HCT116 (cell line): ENCODE data around the gene UBE3B. TPM values are rescaled to one million over a fixed set of nuclear protein-coding genes. Genes with fewer than 3 reads are reported as not detected.

Experiments
- ATAC-seq: fragments of 200-7000 bp; cut with Tn5 transposase; 2 replicates; pipeline ENCODE4 v1.9.1; 2020; ENCODE audit warnings: mild to moderate bottlenecking, moderate library complexity
- Bru-seq: library from RNA; stranded (reverse); fragments of 400-500 nt; gene quantifications from one replicate; lab custom pipeline; 2021; lab: Mats Ljungman, UMichigan
- BruChase-seq, 2 experiments: library from RNA; stranded (reverse); fragments of 400-500 nt; gene quantifications; one replicate each; lab custom pipeline; 2021; lab: Mats Ljungman, UMichigan
- BruUV-seq: library from RNA; stranded (reverse); fragments of 400-500 nt; replicated peaks from 2 replicates; lab custom pipeline; 2021; lab: Mats Ljungman, UMichigan
- CTCF ChIA-PET: fragments of 300-600 bp; sonication (Branson Sonifier 250); formaldehyde crosslinking; loops from one replicate; lab custom pipeline; 2021; ENCODE audit warnings: antibody characterized with exemption; lab: Charles Lee
- POLR2A ChIA-PET: fragments of 300-600, 350-600 bp; sonication (Branson Sonifier 250); formaldehyde crosslinking; loops from one replicate; lab custom pipeline; 2021; ENCODE audit warnings: antibody characterized with exemption; lab: Charles Lee
- RAD21 ChIA-PET, 2 experiments: fragments of 300-600 bp; sonication (Branson Sonifier 250); formaldehyde crosslinking; loops; one replicate each; lab custom pipeline; 2023; ENCODE audit warnings: low total read pairs in 2 of 2; ENCODE audit not compliant: uncharacterized antibody in 2 of 2, unreplicated experiment in 2 of 2, low non-redundant PET in 1 of 2; lab: Charles Lee
- DNase-seq: peaks from one replicate; pipeline ENCODE4 v3.0.0-alpha.2; 2010; ENCODE audit warnings: low read depth, low spot score
- H2AFZ ChIP-seq: fragments of 200-600 bp; shearing (Covaris generic), sonication (generic); 2 replicates; pipeline ENCODE4 v1.6.1; 2017; ENCODE audit warnings: low read depth, mixed run types, mixed read lengths, antibody characterized with exemption, low read length; ENCODE audit not compliant: poor library complexity, severe bottlenecking
- H3K27ac ChIP-seq: 2 replicates; pipeline ENCODE4 v1.5.1; 2012; ENCODE audit warnings: low read depth, low read length
- H3K27me3 ChIP-seq: fragments of 200-600 bp; sonication (generic); 2 replicates; pipeline ENCODE4 v1.6.1; 2016; ENCODE audit warnings: mixed run types, low read length, mixed read lengths; ENCODE audit not compliant: insufficient read depth
- H3K36me3 ChIP-seq, 2 experiments: fragments of 200-500 bp in 1 of 2; fragments of 200-600 bp in 1 of 2; sonication (Bioruptor generic) in 1 of 2; sonication (generic) in 1 of 2; 2 replicates each; pipeline versions ENCODE4 v1.5.1 to v1.6.1; 2014 to 2016; ENCODE audit warnings: low read length in 2 of 2, inconsistent platforms in 1 of 2, mixed read lengths in 1 of 2, mixed run types in 1 of 2; ENCODE audit not compliant: insufficient read depth in 2 of 2, control insufficient read depth in 1 of 2
- H3K4me1 ChIP-seq, 2 experiments: fragments of 200-600 bp in 1 of 2; sonication (generic) in 1 of 2; 2 replicates each; pipeline versions ENCODE4 v1.5.1 to v1.6.1; 2012 to 2017; ENCODE audit warnings: low read length in 2 of 2, inconsistent platforms in 1 of 2, mild to moderate bottlenecking in 1 of 2, mixed read lengths in 1 of 2, mixed run types in 1 of 2, moderate library complexity in 1 of 2; ENCODE audit not compliant: insufficient read depth in 2 of 2, control insufficient read depth in 1 of 2
- H3K4me2 ChIP-seq: fragments of 200-600 bp; sonication (generic); 2 replicates; pipeline ENCODE4 v1.6.1; 2017; ENCODE audit warnings: mixed run types, low read length, mixed read lengths
- H3K4me3 ChIP-seq, 2 experiments: fragments of 200-600 bp in 1 of 2; sonication (generic) in 1 of 2; replicated peaks in 1 of 2; 2 replicates each; pipeline ENCODE4 v1.5.1; 2011 to 2016; ENCODE audit warnings: low read length in 2 of 2, control low read depth in 1 of 2, low read depth in 1 of 2, mild to moderate bottlenecking in 1 of 2, mixed read lengths in 1 of 2, mixed run types in 1 of 2
- H3K79me2 ChIP-seq: fragments of 200-600 bp; sonication (generic); 2 replicates; pipeline ENCODE4 v1.6.1; 2017; ENCODE audit warnings: mild to moderate bottlenecking, mixed run types, low read length, moderate library complexity, mixed read lengths; ENCODE audit not compliant: insufficient read depth
- H3K9ac ChIP-seq: fragments of 200-600 bp; sonication (generic); 2 replicates; pipeline ENCODE4 v1.6.1; 2016; ENCODE audit warnings: low read length, mixed read lengths
- H3K9me2 ChIP-seq: fragments of 200-600 bp; sonication (generic), shearing (Covaris generic); 2 replicates; pipeline ENCODE4 v1.6.1; 2017; ENCODE audit warnings: mixed run types, mild to moderate bottlenecking, moderate library complexity; ENCODE audit not compliant: insufficient read depth
- H3K9me3 ChIP-seq, 2 experiments: fragments of 200-500 bp in 1 of 2; fragments of 200-600 bp in 1 of 2; sonication (Bioruptor generic) in 1 of 2; sonication (generic) in 1 of 2; 2 replicates each; pipeline ENCODE4 v1.6.1; 2014 to 2017; ENCODE audit warnings: low read length in 2 of 2, mixed read lengths in 2 of 2, inconsistent platforms in 1 of 2, low read depth in 1 of 2, mild to moderate bottlenecking in 1 of 2, mixed run types in 1 of 2, moderate library complexity in 1 of 2; ENCODE audit not compliant: control insufficient read depth in 1 of 2, insufficient read depth in 1 of 2
- H4K20me1 ChIP-seq: fragments of 200-600 bp; sonication (generic), shearing (Covaris generic); 2 replicates; pipeline ENCODE4 v1.6.1; 2017; ENCODE audit warnings: mixed run types, mild to moderate bottlenecking, moderate library complexity; ENCODE audit not compliant: insufficient read depth
- CBX3 ChIP-seq: IDR thresholded peaks from 2 replicates; pipeline ENCODE4 v1.6.1; 2012; ENCODE audit warnings: low read depth
- CEBPB ChIP-seq: IDR thresholded peaks from 2 replicates; pipeline ENCODE4 v1.6.1; 2012; ENCODE audit warnings: low read depth
- CTCF ChIP-seq, 3 experiments: fragments of 200-600 bp in 1 of 3; sonication (generic) in 1 of 3; IDR thresholded peaks in 2 of 3; conservative IDR thresholded peaks in 1 of 3; 2 replicates each; pipeline ENCODE4 v1.5.1; 2012 to 2017; ENCODE audit warnings: low read depth in 2 of 3, low read length in 2 of 3, antibody characterized with exemption in 1 of 3, borderline replicate concordance in 1 of 3, control low read depth in 1 of 3, mild to moderate bottlenecking in 1 of 3, mixed read lengths in 1 of 3, mixed run types in 1 of 3, moderate library complexity in 1 of 3; ENCODE audit not compliant: insufficient read depth in 1 of 3
- EGR1 ChIP-seq: IDR thresholded peaks from 2 replicates; pipeline ENCODE4 v1.6.1; 2012; ENCODE audit warnings: low read depth
- ELF1 ChIP-seq: IDR thresholded peaks from 2 replicates; pipeline ENCODE4 v1.6.1; 2012; ENCODE audit warnings: low read depth, borderline replicate concordance
- EZH2 ChIP-seq: fragments of 200-600 bp; sonication (generic); IDR thresholded peaks from 2 replicates; pipeline ENCODE4 v1.6.1; 2017; ENCODE audit warnings: antibody characterized with exemption, mixed run types
- EZH2phosphoT487 ChIP-seq: fragments of 200-600 bp; IDR thresholded peaks from 2 replicates; pipeline ENCODE4 v1.6.1; 2018; ENCODE audit warnings: antibody characterized with exemption, borderline replicate concordance
- JUND ChIP-seq: IDR thresholded peaks from 2 replicates; pipeline ENCODE4 v1.6.1; 2012
- MAX ChIP-seq: IDR thresholded peaks from 2 replicates; pipeline ENCODE4 v1.6.1; 2012
- POLR2A ChIP-seq: IDR thresholded peaks from 2 replicates; pipeline ENCODE4 v1.7.0; 2011; ENCODE audit warnings: borderline replicate concordance; ENCODE audit not compliant: insufficient read depth, insufficient read length; ENCODE audit errors: extremely low read depth
- POLR2AphosphoS5 ChIP-seq: IDR thresholded peaks from 2 replicates; pipeline ENCODE4 v1.6.1; 2011; ENCODE audit warnings: mild to moderate bottlenecking, low read depth, low read length, moderate library complexity
- REST ChIP-seq: IDR thresholded peaks from 2 replicates; pipeline ENCODE4 v1.6.1; 2012; ENCODE audit warnings: low read depth
- SIN3A ChIP-seq: IDR thresholded peaks from 2 replicates; pipeline ENCODE4 v1.6.1; 2012; ENCODE audit warnings: low read depth
- SP1 ChIP-seq: IDR thresholded peaks from 2 replicates; pipeline ENCODE4 v1.6.1; 2012; ENCODE audit warnings: low read depth
- SRF ChIP-seq: IDR thresholded peaks from 2 replicates; pipeline ENCODE4 v1.6.1; 2012; ENCODE audit warnings: low read depth
- TCF7L2 ChIP-seq: IDR thresholded peaks from 2 replicates; pipeline ENCODE4 v1.7.0; 2011; ENCODE audit warnings: borderline replicate concordance, inconsistent platforms; ENCODE audit not compliant: insufficient read depth, insufficient read length; ENCODE audit errors: extremely low read depth
- YY1 ChIP-seq: IDR thresholded peaks from 2 replicates; pipeline ENCODE4 v1.6.1; 2011; ENCODE audit warnings: low read length, low read depth, moderate library complexity, mild to moderate bottlenecking; ENCODE audit not compliant: insufficient replicate concordance; ENCODE audit errors: extremely low read depth
- ZFX ChIP-seq: fragments of 450-650 bp; IDR thresholded peaks from 2 replicates; pipeline ENCODE4 v1.6.1; 2017
- intact Hi-C: fragments of 100-400 bp; cut with micrococcal nuclease; formaldehyde crosslinking; loops from 2 replicates; pipeline ENCODE4 v1.10.0; 2022
- long read RNA-seq: library from polyadenylated mRNA; unstranded; transcript quantifications from one replicate; pipeline ENCODE4 v2.0.0, GENCODE V29; 2021; ENCODE audit not compliant: unreplicated experiment
- polyA plus RNA-seq: library from polyadenylated mRNA; unstranded; fragments of >200 nt; gene quantifications from 2 replicates; pipeline ENCODE4 v1.2.1, GENCODE V29; 2012; ENCODE audit warnings: missing spikeins
- total RNA-seq: library from RNA; stranded (reverse); gene quantifications from one replicate; pipeline ENCODE4 v1.2.1, GENCODE V29; 2021; ENCODE audit not compliant: unreplicated experiment

UBE3B gene
- total RNA-seq (28.9 TPM), Bru-seq, nascent RNA (percentile 63 among the genes with signal in this experiment), BruChase-seq, experiment 1, labeled RNA remaining after a 6-hour chase (percentile 76 among the genes with signal in this experiment), BruChase-seq, experiment 2, labeled RNA remaining after a 2-hour chase (percentile 69 among the genes with signal in this experiment)
- 12.6 and 15.7 TPM in 2 replicates for polyA plus RNA-seq
- long read RNA-seq, full-length matches to known transcripts = 12 of 41 reads
- long read RNA-seq, partial matches to known transcripts = 8 of 41 reads
- long read RNA-seq, other reads (novel, unspliced or antisense) = 21 of 41 reads

- Histone ChIP-seq H3K27me3 (no peaks in the 10 kb centered on the region), H3K9me2 (no peaks in the 10 kb centered on the region), H3K79me2 (peaks cover 62% of the 10 kb centered on the region), H3K4me1 (peaks cover 9 to 18% of the 10 kb centered on the region in 2 experiments), H3K27ac (peak within 1 kb of the TSS; percentile 94), H3K4me3 (peak within 1 kb of the TSS; percentile 87 to 97), H3K36me3 (peaks cover 0 to 3% of the 10 kb centered on the region in 2 experiments; a peak in 1 of 4 replicates), H2AFZ (peak within 1 kb of the TSS; percentile 89), H3K9ac (peak within 1 kb of the TSS; percentile 76), H3K9me3 (no peaks in the 10 kb centered on the region), H3K4me2 (peak within 1 kb of the TSS; percentile 89), H4K20me1 (0 out of 2 replicates have a peak, but pooled peaks cover under 1% of the 10 kb centered on the region)
- no TSS peak for BruUV-seq
- TF ChIP-seq CTCF (IDR thresholded peaks at IDR 0.05 in 2 of 3, conservative IDR thresholded peaks at IDR 0.05 in 1 of 3; ENCODE audit: borderline replicate concordance in 1 of 3, insufficient read depth in 1 of 3, low read depth in 2 of 3, low read length in 2 of 3) (no peak), POLR2AphosphoS5 (peak; percentile 80), JUND (no peak), SIN3A (peak; percentile 53; the same call in 1 of the 2 replicates), SRF (peak; percentile 65; the same call in 1 of the 2 replicates), ZFX (peak; percentile 24; the same call in 1 of the 2 replicates), ELF1 (peak; percentile 90), EZH2 (no peak), CBX3 (peak; percentile 41; the same call in 1 of the 2 replicates), TCF7L2 (peak; percentile 23), MAX (no peak; the same call in 1 of the 2 replicates), POLR2A (peak; percentile 65), SP1 (peak; percentile 65), REST (no peak), EZH2phosphoT487 (no peak), YY1 (peak; percentile 98), CEBPB (no peak), EGR1 (peak; percentile 92)
- ChIA-PET CTCF (no interaction called here), POLR2A (interaction anchor here (0.6 kb wide), 2 partner anchors 546 to 907 kb away, joined by 3 to 5 read pairs; no protein-coding TSS in a partner anchor), RAD21 (interaction anchor here in 1 of 2 experiments (0.7 kb wide), 1 partner anchor 474 kb away, joined by 3 read pairs; no protein-coding TSS in a partner anchor)
- DNase-seq = peak; percentile 81
- intact Hi-C loops = loop anchor here (2.0 kb wide), 1 partner anchor 45 kb away; no protein-coding TSS in a partner anchor
- ATAC-seq = peak; percentile 89
Measured at GRCh38 chr12:109477185-109477962, at the start of gene UBE3B, which contains the start of gene KCTD10. Gene UBE3B (plus strand): TSS chr12:109477634. CDS start chr12:109483552, 5,918 bp downstream. Gene KCTD10 (minus strand): TSS chr12:109477300. CDS start chr12:109477262, 38 bp downstream.
